GM12891 (cell line): Measurements from ENCODE around the gene C18orf54.

Experiments used
- POLR2A ChIP-seq: IDR thresholded peaks from 2 replicates; pipeline ENCODE4 v1.6.1; 2011; ENCODE audit warnings: low read depth, low read length, control low read depth
- POLR2AphosphoS5 ChIP-seq: IDR thresholded peaks from 2 replicates; pipeline ENCODE4 v1.6.1; 2011; ENCODE audit warnings: low read depth, low read length, control low read depth
- TAF1 ChIP-seq: IDR thresholded peaks from 2 replicates; pipeline ENCODE4 v1.6.1; 2011; ENCODE audit warnings: low read depth, low read length, control low read depth

DNA sequence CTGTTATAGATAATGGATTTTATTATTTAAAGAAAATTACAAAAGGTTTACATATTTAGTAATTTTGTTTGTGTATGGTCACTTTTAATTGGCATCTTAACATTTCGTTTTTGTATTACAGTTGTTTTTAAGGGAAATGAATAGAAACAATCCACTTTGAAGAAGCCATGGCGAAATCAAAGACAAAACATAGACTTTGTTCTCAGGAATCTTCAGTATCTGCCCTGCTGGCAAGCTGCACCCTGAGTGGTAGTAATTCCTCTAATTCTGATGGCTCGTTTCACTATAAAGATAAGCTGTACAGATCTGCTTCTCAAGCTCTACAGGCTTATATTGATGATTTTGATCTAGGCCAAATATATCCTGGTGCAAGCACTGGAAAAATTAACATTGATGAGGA is 2.7 kb downstream of the C18orf54 start:
- TF ChIP-seq POLR2A (no peak), POLR2AphosphoS5 (no peak), TAF1 (no peak)
